T-helper 2 cell (primary cell): ENCODE results near the gene ARHGAP26.

Source experiments
- DNase-seq, 5 experiments: peaks; one replicate each; pipeline versions ENCODE4 v3.0.0 to v3.0.0-alpha.2; 2012 to 2022

ARHGAP26 gene

DNA sequence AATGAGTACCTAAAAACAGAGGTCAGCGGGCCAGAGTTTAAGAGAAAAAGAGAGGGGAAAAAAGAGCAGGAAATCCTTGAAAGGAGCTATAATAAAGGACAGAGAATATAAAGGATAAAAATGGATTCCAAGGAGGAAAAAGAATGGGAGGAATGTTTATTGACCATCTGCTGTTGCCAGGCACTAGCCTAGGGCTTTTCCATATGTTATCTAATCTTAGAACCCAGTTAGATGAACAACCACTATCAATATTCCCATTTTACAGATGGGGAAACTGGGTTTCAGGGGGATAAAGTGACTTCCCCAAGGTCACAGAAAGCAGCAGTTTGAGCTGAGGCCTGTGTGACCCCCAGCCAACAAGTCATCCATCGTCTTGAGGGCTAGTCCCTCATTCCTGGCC, 400.8 kb downstream of the ARHGAP26 start:
- DNase-seq: no peak

DNA sequence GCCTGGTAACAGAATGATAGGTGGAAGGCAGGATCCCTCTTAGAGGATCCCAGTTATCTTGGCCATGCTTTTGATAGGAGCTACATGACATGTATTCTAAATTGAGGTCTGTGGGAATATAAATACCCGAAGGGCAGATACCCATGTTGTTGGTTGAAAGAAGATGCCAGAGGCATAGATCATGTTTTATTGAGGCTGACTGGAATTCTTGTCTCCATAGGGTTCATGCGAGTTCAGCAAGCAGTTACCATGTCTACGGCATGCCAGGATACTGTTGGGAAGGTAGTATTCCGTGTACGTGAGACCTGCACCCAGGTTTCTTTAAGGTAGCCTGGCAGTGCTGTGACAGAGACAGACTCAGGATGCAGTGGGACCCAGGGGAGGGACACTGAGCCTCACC, 402.6 kb downstream of the ARHGAP26 start:
- no peak for DNase-seq

DNA sequence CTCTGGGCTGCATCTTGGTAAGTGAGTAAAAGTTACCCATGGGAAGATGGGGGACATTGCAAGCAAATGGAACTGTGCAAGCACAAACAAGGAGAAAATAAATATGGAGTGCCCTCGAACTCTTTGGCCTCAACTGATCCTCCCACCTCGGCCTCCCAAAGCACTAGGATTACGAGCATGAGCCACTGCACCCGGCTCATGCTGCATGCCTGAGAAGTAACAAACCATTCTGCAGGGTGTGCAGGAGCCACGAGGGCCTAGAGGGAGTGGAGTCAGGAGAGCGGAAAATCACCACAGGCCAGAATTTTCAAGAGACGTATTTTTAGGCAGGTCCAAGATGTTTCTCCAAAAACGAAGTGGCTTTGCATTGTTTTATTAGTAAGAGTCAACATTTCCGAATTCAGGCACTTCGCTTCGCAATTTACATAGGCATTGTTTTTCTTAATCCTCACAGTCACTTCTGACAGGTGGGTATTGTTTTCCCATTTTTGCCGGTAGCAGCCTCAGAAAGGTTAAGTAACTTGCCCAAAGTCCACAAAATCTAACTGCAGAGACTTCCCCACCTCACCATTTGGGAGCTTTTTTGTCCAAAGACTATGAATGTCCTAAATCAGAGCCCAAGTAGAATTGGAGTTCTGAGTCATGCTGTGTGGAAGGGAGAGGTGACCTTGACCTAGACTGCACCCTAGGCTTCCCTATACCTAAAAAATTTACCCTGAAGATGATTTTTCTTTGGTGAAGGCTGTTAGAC, 403.1 kb downstream of the ARHGAP26 start:
- DNase-seq: no peak

DNA sequence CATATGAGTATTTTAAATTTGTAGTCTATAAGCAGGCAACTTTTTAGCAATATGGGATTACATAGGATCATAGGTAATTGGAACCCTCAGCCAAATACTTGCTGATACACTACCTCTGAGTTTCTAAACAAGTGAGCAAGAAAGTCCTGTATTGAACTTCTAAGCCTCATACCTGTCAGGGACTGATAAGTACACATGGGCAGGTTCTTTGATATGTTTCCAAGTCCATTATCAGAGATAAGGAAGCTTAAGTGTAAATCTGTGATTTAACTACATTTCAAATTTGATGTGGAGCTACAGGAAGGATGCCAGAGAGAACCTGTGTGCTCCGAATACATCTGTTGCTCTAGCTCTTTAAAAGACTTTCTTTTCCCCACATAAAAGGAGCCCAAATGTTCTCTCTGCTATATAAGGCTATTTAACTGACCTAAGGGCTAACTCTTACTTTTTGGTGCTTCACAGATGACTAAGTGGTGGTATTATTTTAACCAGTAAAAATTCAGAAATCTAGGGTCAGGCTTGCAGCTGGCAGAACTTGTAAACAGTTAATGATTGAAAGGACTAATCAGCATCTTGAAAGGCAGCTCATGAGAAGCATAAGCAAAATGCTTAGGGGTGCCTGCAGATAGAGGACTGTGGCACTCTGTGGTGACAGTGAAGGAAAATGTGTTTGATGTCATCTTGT, 404.7 kb downstream of the ARHGAP26 start:
- DNase-seq: peak in 1 of 5 experiments; percentile 43

DNA sequence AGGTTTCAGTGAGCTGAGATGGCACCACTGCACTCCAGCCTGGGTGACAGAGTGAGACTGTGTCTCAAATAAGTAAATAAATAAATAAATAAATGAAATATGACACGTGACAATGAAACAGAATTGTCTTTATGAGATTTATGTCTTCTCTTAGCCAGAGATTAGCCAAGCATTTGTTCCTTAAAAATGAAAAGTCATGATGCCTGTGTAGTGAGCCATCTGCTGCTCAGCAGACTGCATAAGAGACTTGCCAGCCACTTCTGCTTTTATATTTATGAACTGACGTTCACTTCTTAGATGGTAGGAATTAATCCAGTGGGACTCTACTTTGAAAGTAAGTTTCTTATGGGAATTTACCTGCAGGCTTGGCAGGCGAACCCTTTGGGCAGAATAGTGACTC, 405.9 kb downstream of the ARHGAP26 start:
- DNase-seq: no peak

DNA sequence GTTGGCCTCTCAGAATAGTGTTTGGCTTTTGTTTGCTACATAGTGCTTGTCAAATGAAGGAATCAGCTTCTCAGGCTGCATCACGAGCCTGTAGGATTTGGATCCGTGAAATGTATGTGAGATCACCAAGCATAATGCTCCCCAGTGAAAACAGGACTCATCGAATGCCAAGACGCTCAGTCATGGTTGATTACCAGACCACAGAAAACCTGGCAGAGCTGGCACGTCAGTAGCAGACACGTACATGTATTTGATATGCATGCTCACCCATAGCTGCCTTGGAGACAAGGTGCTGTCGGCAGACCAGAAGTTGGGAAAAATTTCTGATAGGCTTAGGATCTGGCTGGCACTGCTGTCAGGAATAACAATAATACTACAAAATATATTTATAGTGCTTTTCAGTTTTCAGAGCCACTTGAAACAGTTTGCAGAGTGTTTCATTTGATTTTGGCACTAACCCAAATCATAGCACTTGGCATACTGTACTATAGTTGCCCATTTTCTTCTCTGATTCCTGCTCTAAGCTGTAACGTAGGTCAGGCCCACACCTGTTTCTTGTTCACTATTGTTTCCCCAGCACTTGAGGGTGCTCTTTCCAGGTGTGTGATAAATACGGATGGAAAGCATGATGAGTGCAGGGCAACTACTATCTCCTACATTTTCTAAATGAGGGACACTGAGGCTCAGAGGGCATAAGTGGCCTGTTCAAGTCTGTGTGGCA, 407.2 kb downstream of the ARHGAP26 start:
- no peak for DNase-seq

DNA sequence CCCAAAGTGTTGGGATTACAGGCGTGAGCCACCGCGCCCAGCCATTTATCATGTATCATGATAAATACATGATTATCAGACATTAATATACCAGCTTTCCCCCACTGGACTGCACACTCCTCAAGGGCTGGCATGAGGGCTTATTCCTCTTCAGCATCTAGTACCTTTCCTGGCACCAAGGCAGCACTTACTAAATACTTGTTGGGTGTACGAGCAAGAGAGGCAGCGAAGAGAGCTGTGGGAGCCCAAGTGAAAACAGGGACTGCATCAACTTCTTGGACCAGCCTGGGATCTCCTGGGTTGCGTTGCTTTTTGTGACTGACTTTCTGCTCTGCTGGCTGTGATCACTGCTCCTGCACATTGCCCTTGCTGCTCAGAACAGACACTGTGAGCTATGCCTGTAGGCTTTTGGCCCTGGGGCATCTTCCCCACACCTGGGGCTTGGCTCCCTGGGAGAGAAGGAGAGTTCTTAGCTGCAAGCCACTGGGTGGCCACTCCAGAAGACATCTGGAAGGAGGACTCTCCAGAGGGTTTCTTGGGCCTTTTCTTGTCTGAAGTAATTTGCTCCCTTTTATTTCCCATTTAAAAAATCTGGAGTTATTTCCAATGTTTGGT, 409.1 kb downstream of the ARHGAP26 start:
- no peak for DNase-seq

DNA sequence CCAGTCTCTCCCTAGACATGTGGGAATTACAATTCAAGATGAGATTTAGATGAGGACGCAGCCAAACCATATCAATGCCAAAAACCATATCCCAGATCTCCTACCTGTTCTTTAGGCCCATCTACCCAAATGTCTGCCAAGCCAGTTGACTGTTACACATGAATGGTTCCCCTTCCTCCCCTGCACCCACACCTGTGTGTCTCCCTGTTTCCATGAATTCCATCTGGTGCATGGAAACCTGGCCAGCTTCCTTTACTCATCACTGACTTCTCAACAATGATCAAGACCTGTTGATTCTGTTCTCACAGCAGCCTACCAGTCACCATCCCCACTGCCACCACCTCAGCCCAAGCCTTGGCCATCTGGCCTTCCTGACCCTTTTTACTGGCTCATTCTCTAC, 410.6 kb downstream of the ARHGAP26 start:
- DNase-seq: no peak

DNA sequence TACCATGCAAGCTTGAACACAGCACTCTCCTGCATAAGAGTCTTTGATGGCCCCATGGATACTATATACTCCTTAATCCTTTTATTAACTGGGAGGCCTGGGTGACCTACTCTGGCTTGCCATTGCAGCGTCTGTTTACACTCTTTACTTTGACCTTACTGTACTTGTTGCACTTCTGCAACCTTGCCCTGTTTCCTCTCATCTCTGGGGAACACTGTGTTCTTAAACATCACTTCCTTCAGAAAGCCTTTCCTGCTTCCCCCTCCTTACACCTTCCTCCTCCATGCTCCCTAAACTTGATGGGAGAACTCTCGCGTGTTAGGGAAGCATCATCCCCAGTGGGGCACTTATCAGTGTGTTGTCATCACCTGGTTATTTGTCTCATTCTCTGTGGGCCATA, 411.0 kb downstream of the ARHGAP26 start:
- no peak for DNase-seq

DNA sequence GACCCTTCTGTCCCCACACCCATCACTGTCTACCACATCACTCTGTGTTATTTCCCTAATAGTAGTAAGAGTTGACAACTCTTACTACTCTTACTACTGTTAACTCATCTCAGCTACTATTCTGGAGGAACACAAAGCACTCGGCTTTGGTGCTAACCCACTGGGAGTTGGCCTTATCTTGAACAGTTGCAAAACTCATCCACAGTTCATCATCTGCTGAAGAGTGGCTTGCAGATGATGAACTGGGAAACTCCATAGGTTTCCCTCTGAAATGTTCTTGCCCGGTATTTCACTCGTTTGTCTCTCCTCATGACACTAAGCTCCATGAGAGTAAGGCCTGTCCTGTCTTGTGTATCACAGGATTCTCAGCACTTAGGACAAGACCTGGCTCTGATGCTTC, 411.9 kb downstream of the ARHGAP26 start:
- DNase-seq: no peak

DNA sequence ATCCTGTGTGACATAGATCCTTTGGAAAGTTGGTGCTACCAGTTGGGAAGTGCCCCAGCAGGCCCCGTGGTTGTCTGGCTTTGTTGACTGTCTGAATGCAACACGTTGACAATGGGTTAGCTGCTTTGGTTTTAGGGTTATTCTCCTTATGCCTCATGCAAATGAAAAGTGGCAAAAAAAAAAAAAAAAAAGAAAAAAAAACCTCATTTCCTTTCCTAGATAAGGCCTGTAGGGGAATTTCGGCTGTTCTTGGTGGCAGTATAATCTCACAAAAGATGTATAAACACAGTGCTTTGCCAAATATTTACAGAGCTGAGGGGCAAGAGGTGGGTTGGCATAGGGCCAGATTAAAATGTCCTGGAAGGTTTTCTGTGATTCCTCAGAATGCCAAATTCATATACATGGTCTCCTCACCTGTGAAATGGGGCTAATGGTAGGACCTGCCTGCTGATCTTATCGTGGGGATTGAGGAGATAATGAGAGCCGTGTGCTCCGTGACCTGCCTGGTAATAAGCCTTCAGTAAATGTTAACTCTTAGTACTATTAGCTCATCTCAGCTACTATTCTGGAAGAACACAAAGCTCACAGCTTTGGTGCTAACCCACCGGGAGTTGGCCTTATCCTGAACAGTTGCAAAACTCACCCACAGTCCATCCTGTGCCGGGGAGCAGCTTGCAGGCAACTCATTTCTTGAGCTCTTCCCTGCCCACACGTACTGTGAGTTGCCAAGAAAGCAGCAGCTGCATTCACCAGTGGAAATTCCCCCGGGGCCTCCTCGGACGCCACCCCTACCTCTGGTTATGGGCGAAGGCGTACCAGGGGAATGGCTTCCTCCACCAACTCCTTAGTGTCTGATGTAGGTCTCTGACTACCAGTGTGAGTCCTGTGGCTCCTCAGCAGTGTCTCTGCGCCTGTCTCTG, 413.0 kb downstream of the ARHGAP26 start:
- DNase-seq: peak in 4 of 5 experiments; percentile 4 to 82 (median 40)

DNA sequence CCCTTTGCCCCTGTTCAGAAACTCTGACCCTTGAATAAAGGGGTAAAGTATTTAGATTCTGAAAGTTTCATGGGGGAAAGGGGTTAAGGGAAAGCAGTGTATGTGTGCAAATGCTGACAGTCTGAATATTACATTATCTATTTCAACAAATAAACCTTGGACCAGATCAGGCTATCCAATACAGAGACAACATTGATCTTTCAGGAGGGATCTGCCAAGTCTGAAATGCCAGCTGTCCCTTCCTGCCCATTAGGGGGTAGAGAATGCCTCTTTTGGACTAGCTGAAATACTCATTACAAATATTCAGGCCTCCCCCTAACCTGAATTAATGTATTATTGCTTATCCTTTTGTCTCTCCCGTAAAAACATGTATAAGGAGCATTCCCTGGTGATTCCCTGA, 413.8 kb downstream of the ARHGAP26 start:
- no peak for DNase-seq

DNA sequence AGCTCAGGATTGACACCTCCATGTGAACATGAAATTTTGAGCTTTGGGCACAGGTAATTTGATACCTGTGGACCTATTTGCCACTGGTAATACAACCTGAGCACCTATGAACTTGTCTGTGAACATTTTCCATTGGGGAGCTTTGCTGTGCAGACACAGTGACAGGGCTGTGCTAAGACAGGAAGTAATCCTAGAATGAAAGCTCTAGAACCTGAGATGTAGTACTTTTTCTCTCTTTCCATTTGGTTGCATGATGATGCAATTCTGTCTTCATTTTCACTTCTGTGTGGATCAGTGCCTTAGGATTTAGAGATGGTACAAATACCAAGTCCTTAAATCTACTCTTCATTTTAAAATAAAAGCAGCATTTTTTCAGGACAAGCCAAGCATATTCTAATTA, 416.4 kb downstream of the ARHGAP26 start:
- no peak for DNase-seq

DNA sequence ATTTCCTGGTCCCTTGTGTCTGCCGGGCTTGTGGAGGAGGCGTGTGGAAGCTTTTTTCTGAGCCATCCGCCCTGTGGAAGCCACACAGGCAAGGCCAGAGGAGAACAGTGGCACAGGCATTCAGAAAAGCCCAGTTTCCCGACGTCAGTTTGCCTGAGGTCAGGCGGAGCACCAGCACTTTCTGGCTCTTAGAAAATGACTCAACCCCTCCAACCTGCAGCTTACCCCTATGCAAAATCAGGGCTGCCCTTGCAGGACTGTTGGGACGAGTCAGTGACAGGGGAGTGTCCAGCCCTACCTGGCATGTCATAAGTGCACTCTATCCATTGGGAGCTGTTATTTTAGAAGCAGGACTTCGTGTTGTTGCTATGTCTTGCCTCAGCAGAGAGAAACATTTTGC, 417.3 kb downstream of the ARHGAP26 start:
- DNase-seq: no peak

DNA sequence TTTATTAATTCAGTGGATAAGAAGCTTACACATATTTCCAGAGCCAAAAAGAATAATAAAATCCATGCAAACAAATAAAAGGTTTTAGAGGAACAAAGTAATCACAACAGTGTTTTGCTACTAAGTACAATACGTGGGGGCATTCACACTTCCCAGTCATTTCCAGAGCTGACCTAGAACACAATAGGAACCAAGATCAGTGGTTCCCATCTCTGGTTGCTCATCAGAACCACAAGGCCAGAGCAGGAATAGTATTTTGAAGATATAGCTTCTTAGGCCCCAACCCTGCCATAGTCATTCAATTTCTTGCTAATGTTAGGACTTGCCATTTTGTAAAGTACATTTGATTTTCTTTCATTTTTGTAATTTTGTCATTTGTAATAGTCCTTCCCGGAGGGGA, 417.9 kb downstream of the ARHGAP26 start:
- DNase-seq: no peak

DNA sequence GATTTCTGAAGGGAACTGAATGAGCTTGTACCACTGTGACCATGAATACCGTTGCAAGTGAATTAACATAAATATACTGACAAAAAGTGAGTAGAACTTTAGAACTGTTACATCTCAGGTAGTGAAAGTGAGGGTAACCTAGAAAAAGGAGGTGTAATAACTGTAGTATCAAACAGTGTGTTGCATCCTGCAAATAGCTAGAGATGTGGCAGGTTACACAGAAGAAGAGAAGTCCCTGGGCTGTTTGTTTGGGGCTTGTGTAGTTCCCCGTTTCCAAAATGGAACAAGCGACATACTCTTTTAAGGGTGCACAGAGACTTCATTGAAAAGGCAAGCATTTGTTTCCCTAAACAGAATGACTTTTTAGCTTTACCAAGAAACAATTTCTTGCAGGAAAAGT, 418.5 kb downstream of the ARHGAP26 start:
- peak in 1 of 5 experiments; percentile 55 for DNase-seq

DNA sequence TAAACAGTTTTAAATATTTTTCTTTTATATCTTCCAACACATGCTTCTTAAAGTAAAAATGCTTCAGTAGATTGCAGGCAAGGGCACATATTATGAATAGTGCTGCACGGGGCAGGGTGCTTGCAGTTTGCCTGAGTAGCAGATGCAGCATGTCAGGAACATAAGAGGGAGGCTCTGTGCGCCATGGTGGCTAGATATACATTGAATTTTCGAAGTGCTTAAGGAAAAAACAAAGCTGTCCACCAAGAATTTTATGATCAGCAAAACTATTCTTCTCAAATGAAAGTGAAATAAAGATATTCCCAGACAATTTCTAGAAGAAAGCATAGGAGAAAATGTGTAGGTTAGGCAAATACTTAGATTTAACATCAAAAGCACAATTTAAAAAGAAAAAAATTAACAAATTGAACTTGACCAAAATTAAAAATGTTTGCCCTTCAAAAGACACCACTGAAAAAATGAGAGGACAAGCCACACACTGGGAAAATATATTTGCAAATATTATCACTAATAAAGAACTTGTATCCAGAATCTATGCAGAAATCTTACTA, 420.2 kb downstream of the ARHGAP26 start:
- DNase-seq: no peak

DNA sequence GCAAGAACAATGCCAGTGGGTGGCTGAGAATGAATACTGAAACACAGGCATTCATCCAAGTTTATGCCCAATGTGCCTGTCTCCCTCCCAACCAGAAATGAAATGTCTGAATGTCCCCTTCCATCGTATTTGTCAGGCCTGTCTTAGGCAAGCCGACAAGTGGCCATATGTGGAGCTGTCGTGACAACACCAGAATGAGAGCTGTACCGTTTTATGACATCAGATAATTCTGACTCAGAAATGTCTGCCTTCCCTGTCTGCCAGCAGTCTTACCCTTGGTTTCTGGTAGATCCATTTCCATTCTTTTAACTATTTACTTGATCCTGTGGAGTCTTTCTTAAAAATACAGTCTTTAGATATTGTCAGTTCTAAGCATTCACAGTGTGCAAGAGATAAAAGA, 421.5 kb downstream of the ARHGAP26 start:
- no peak for DNase-seq

DNA sequence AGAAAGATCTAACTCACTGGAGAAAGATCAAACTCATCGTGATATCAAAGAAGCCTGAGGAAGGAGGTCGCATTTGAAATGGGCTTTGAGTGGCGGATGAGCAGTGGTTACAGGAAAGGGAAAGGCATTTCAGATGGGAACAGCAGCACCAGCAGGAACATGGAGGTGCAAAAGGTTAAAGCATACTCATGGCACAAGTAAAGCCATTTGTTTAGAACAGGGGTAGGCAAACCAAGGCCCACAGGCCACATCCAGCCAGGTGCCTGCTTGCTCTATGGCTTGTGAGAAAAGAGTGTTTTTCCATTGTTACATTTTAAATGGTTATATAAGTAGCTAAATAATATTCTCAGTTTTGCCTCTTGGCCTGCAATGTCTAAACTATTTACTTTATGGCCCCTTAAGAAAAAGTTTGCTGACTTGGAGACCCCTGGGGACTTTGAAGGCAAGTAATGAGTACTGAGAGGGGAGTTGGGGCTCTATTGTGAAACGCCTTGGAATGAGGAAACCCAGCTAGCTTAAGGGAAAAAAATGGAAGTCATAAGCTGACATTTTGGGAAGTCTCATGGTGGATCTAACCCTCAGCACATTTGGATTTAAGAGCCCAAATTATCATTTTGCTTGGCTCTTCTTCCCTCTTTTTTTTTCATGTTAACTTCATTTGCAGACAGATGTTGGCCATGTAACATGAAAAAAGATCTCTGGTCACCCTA, 422.2 kb downstream of the ARHGAP26 start:
- no peak for DNase-seq

DNA sequence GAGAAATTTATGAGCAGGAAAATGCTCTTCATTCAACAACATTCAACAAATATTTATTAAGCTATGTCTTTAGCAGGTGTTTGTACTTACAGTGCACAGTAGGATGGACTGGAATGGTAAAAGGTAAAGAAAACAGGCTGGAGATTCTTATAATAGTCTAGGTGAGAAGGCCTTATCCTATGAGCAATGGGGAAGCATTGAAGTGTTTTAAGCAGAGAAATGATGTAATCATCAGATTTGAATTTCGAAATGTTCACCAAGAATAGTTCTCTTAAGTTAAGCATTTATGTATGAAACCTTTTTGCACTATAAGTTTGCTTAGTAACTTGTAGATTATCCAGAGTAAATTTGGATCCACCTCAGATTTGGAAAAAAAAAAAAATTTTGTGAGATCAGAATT, 424.0 kb downstream of the ARHGAP26 start:
- DNase-seq: no peak

DNA sequence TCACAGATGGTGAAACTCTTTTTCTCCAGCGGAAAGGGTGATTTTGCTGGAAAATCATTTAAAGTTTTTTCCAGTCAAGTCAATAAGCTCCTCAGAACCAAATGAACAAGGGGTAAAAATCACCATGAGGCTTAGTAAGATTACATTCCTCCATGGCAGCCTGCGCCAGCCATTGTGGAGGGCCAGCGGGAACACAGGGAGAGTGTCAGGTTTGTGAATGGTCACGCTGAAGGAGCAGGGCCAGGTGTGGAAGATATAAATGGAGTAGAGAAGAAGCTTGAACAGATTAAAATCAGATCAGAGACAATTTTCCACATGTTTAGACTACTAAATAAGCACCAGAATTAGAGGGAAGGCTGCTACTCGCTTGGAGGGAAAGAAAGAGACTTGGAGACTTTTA, 424.5 kb downstream of the ARHGAP26 start:
- DNase-seq: no peak
